GM12864 (cell line): ENCODE measurements around the gene LPAR2.
"Not testable (repeated sequence)": the region's sequence is repeated elsewhere in the genome, so short reads cannot be mapped to it uniquely, and the experiment has no call there.

ENCODE experiments used
- DNase-seq: peaks from one replicate; pipeline ENCODE4 v3.0.0-alpha.2; 2011; ENCODE audit warnings: low read depth
- H3K4me3 ChIP-seq: 2 replicates; pipeline ENCODE4 v1.5.1; 2011; ENCODE audit warnings: mild to moderate bottlenecking, low read depth, low read length, control low read depth
- TF ChIP-seq, protein P1 (sequence below): IDR thresholded peaks from 2 replicates; pipeline ENCODE4 v1.5.1; 2011; ENCODE audit warnings: low read depth, mild to moderate bottlenecking, moderate library complexity, low read length, control low read depth, inconsistent platforms; ENCODE audit errors: missing control alignments

Gene LPAR2

DNA sequence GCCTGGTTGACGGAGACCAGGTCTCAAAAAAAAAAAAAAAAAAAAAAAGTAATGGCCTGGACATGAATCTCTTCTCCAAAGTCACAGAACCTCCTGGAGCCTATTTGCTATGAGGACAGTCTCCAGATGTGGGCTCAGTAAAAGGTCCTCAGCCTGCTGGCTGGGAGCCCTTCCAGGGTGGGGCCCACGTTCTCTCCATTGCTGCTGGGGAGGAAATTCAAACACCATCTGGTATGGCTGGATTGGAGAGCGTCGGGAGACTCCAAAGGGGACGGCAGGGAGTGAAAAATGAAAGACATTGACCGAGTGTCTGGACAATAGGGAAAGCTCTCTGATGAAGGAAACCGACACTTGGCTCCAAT, 8.2 kb downstream of the LPAR2 start:
- TF ChIP-seq, protein P1, sequence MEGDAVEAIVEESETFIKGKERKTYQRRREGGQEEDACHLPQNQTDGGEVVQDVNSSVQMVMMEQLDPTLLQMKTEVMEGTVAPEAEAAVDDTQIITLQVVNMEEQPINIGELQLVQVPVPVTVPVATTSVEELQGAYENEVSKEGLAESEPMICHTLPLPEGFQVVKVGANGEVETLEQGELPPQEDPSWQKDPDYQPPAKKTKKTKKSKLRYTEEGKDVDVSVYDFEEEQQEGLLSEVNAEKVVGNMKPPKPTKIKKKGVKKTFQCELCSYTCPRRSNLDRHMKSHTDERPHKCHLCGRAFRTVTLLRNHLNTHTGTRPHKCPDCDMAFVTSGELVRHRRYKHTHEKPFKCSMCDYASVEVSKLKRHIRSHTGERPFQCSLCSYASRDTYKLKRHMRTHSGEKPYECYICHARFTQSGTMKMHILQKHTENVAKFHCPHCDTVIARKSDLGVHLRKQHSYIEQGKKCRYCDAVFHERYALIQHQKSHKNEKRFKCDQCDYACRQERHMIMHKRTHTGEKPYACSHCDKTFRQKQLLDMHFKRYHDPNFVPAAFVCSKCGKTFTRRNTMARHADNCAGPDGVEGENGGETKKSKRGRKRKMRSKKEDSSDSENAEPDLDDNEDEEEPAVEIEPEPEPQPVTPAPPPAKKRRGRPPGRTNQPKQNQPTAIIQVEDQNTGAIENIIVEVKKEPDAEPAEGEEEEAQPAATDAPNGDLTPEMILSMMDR, result no peak
- no peak for DNase-seq
- H3K4me3 ChIP-seq, result no peak overlapping the region

DNA sequence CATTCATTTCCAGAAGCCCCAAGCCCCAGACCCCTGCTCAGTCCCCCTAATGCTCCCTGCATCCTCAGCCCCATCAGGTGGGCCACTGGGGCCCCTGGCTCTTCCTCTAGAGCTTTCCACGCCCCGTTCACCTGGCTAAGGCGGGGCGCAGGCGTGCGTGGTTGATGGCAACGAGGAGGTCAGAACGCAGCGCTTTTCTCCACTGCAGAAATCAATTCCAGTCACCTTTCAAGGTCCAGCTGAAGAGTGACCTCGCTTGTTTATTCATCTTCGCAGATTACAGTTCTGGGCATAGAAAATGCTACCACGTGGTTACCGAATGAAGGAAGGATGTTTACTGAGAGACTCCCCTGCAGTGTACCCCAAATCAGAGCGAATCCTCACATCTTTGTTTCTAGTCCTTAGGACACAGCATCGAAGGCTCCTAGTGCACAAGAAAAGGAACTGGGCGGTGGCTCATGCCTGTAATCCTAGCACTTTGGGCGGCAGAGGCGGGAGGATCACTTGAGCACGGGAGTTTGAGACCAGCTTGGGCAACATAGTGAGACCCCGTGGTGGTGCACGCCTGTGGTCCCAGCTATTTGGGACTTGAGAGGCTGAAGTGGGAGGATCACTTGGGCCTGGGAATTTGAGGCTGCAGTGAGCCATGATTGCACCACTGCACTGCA, 8.7 kb downstream of the LPAR2 start:
- DNase-seq, result no peak
- H3K4me3 ChIP-seq, result peak overlapping the region; percentile 36; the same call in 1 of the 2 replicates
- TF ChIP-seq, protein P1, result no peak

DNA sequence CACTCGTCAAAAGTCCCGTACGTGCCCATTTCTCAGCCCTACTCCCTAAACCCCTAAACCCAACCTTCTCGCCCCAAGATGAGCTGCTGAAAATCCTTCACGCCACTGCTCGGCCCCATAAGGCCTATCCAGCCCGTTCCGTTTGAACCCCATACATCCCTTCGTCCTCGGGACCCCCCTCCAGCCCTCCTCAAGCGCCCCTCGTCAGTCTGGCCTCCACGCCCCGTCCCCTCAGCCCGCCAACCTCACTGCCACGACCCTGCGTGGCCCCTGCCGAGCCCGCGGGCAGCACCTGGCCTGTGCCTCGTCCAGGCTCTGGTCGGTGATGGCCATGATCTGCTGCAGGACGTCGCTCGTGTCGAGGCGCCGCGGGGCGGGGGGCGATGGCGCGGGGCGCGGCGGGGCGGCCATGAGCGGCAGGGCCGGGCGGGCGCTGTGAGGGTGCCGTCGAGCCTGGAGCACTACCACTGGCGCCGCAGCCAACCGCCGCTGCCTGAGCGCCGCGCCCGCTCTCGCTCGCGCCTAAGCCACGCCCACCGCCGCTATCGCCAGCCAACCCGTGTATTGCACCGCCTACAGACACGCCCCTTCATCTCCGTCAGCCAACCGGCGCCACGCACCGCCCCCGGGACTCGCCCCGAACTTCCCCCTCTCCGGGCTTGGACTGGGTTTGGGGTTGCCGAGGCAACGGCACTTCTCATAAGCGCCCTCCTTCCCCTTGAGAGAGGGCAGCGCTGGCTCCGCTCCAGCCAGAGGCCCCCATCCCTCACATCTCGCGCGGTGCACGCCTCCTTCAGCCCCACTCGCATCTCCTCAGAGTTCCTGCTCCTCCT, 9.6 kb downstream of the LPAR2 start, which contains the start of gene PBX4:
TSS of gene PBX4 (minus strand) at position 469 of the 833 bp plus-strand sequence. CDS start at position 411, 58 bp downstream.
- TF ChIP-seq, protein P1, result no peak
- peak within 1 kb of the TSS; percentile 73 for H3K4me3 ChIP-seq
- DNase-seq, result peak; percentile 87

DNA sequence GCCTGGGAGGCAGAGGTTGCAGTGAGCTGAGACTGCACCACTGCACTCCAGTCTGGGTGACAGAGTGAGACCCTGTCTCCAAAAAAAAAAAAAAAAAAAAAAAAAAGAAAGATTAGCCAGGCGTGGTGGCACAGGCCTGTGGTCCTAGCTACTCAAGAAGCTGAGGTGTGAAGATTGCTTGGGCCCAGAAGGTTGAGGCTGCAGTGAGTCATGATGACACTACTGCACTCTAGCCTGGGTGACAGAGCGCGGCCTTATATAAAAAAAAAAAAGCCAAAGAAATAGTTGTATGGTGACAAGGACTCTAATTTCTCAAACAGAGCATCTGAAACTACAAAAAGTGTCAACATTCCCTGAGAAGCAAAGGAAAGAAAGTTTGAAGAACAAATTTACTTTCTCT, 12.9 kb downstream of the LPAR2 start:
- TF ChIP-seq, protein P1, result no peak
- H3K4me3 ChIP-seq, result no peak overlapping the region
- DNase-seq, result no peak

DNA sequence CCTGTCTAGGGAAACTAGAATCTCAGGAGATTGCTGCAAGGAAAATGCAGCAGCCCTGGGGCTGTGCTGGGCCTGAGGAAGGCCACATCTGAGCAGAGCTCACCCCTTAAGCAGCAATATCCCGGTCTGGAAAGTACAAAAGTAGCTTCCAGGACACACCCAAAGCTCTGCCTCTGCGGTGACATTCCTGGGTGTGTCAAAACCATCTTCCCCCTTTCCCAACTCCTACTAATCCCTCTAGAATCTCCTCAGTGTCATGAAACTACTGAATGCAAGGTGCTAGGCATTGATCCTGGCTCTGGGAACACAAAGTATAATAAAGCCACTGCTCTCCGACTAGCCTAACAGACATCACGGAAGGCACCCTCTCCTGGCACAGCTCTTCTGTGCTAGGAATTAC, 14.5 kb downstream of the LPAR2 start:
- DNase-seq, result no peak
- TF ChIP-seq, protein P1, result no peak
- H3K4me3 ChIP-seq, result no peak overlapping the region

DNA sequence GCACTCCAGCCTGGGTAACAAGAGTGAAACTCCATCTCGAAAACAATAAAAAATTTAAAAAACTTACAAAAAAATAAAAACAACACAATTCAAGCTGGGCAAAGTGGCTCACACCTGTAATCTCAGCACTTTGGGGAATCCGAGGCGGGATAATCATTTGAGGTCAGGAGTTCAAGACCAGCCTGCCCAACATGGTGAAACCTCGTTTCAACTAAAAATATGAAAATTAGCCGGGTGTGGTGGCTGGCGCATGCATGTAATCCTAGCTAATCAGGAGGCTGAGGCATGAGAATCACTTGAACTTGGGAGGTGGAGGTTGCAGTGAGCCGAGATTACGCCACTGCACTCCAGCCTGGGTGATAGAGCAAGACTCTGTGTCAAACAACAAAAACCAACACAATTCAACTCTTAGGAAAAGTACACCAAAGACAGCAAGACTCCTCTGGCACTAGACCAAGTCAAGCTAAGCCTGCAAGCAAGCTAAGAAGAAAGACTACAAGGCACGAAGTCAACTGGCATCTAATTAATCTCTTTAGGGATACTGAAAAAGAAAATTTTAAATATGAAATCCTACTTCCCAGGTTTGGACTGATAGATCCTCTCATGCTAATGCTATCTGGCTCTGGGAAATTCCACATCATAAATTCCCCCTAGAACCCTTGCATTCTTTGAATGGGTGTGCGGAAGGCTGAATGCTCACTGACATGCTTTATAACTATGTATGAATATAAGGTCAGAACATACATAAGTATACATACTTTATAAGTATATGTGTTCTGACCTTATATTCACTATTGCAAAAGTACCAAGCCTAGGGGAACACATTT, 17.4 kb downstream of the LPAR2 start:
- H3K4me3 ChIP-seq, result no peak overlapping the region
- DNase-seq, result no peak
- TF ChIP-seq, protein P1, result no peak

DNA sequence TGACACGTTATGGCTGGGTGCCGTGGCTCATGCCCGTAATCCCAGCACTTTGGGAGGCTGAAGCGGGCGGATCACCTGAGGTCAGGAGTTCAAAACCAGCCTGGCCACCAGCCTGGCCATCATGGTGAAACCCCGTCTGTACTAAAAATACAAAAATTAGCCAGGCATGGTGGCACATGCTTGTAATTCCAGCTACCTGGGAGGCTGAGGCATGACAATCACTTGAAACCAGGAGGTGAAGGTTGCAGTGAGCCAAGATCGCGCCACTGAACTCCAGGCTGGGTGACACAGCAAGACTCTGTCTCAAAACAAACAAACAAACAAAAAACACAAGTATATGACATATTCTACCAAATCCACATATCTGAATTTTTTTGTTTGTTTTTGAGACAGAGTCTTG, 21.3 kb downstream of the LPAR2 start:
- not testable (repeated sequence) for H3K4me3 ChIP-seq, DNase-seq
